SK-N-SH (cell line): ENCODE data around the gene KRT85. TPM values are rescaled to one million over a fixed set of nuclear protein-coding genes. Genes with fewer than 3 reads are reported as not detected.
"Not testable (repeated sequence)": the region's sequence is repeated elsewhere in the genome, so short reads cannot be mapped to it uniquely, and the experiment has no call there.

Experiments
- CTCF ChIA-PET: fragments of 300-600, 350-600 bp; formaldehyde crosslinking; extraction: SDS; loops from one replicate; lab custom pipeline; 2021; lab: Yijun Ruan, JAX
- POLR2A ChIA-PET: fragments of 350-600 bp; sonication (Branson Sonifier 250); formaldehyde crosslinking; extraction: SDS; loops from one replicate; lab custom pipeline; 2020; ENCODE audit warnings: antibody characterized with exemption, inconsistent platforms; lab: Yijun Ruan, JAX
- DNase-seq: peaks from one replicate; pipeline ENCODE4 v3.0.0; 2012
- H2AFZ ChIP-seq: fragments of 200-600 bp; sonication (generic); 2 replicates; pipeline ENCODE4 v1.8.1; 2016; ENCODE audit warnings: antibody characterized with exemption, mild to moderate bottlenecking, low read depth
- H3F3A ChIP-seq: fragments of 200-600 bp; sonication (generic); replicated peaks from 2 replicates; pipeline ENCODE3; 2016; ENCODE audit warnings: antibody characterized with exemption, mild to moderate bottlenecking; ENCODE audit not compliant: insufficient read depth
- H3K27ac ChIP-seq, 2 experiments: fragments of 200-500 bp in 1 of 2; fragments of 200-600 bp in 1 of 2; sonication (Bioruptor generic) in 1 of 2; sonication (generic), shearing (Covaris generic) in 1 of 2; 2 replicates each; pipeline versions ENCODE4 v1.5.1 to v1.6.1; 2014 to 2016; ENCODE audit warnings: low read depth in 2 of 2, inconsistent platforms in 1 of 2, low read length in 1 of 2, mild to moderate bottlenecking in 1 of 2, mixed read lengths in 1 of 2
- H3K27me3 ChIP-seq: fragments of 200-600 bp; sonication (generic), shearing (Covaris generic); 2 replicates; pipeline ENCODE4 v1.6.1; 2016; ENCODE audit warnings: mixed run types; ENCODE audit not compliant: insufficient read depth
- H3K36me3 ChIP-seq, 2 experiments: fragments of 200-500 bp in 1 of 2; fragments of 200-600 bp in 1 of 2; sonication (Bioruptor generic) in 1 of 2; sonication (generic) in 1 of 2; replicated peaks in 1 of 2; 2 replicates each; pipeline versions ENCODE3 to v1.5.1; 2014 to 2016; ENCODE audit warnings: low read length in 1 of 2, mild to moderate bottlenecking in 1 of 2; ENCODE audit not compliant: insufficient read depth in 2 of 2, control insufficient read depth in 1 of 2
- H3K4me1 ChIP-seq, 2 experiments: fragments of 200-500 bp in 1 of 2; fragments of 200-600 bp in 1 of 2; sonication (Bioruptor generic) in 1 of 2; sonication (generic), shearing (Covaris generic) in 1 of 2; 2 replicates each; pipeline versions ENCODE4 v1.5.1 to v1.6.1; 2014 to 2016; ENCODE audit warnings: low read depth in 1 of 2, low read length in 1 of 2, mixed run types in 1 of 2; ENCODE audit not compliant: insufficient read depth in 2 of 2, control insufficient read depth in 1 of 2
- H3K4me2 ChIP-seq: fragments of 200-600 bp; sonication (generic), shearing (Covaris generic); 2 replicates; pipeline ENCODE4 v1.6.1; 2017; ENCODE audit warnings: mixed run types
- H3K4me3 ChIP-seq, 2 experiments: fragments of 200-500 bp in 1 of 2; fragments of 200-600 bp in 1 of 2; sonication (Bioruptor generic) in 1 of 2; sonication (generic), shearing (Covaris generic) in 1 of 2; 2 replicates each; pipeline versions ENCODE4 v1.5.1 to v1.8.1; 2014 to 2016; ENCODE audit warnings: low read depth in 2 of 2, inconsistent platforms in 1 of 2, low read length in 1 of 2, mild to moderate bottlenecking in 1 of 2, mixed read lengths in 1 of 2, moderate library complexity in 1 of 2
- H3K79me2 ChIP-seq: fragments of 200-600 bp; sonication (generic); 2 replicates; pipeline ENCODE4 v1.8.1; 2017; ENCODE audit warnings: mild to moderate bottlenecking; ENCODE audit not compliant: insufficient read depth
- H3K9ac ChIP-seq: fragments of 200-600 bp; sonication (generic); 2 replicates; pipeline ENCODE4 v1.6.1; 2017; ENCODE audit warnings: mixed run types
- H3K9me2 ChIP-seq: fragments of 200-600 bp; sonication (generic); 2 replicates; pipeline ENCODE4 v1.6.1; 2017; ENCODE audit warnings: mixed run types
- H3K9me3 ChIP-seq: fragments of 200-600 bp; sonication (generic); 2 replicates; pipeline ENCODE4 v1.6.1; 2017; ENCODE audit warnings: mixed run types, mild to moderate bottlenecking, moderate library complexity
- H4K20me1 ChIP-seq: fragments of 200-600 bp; sonication (generic); 2 replicates; pipeline ENCODE4 v1.6.1; 2017; ENCODE audit warnings: mild to moderate bottlenecking, mixed run types; ENCODE audit not compliant: insufficient read depth
- CHD2 ChIP-seq: fragments of 150-350 bp; IDR thresholded peaks from 2 replicates; pipeline ENCODE4 v1.6.1; 2018; ENCODE audit warnings: low read length; ENCODE audit not compliant: partially characterized antibody
- EP300 ChIP-seq, 2 experiments: IDR thresholded peaks; 2 replicates each; pipeline versions ENCODE4 v1.4.0 to v1.6.1; 2012; ENCODE audit warnings: borderline replicate concordance in 1 of 2, low read depth in 1 of 2, low read length in 1 of 2
- EZH2phosphoT487 ChIP-seq: fragments of 200-600 bp; sonication (generic); IDR thresholded peaks from 2 replicates; pipeline ENCODE4 v1.6.1; 2017; ENCODE audit warnings: low read depth, mixed run types, mild to moderate bottlenecking, antibody characterized with exemption, moderate library complexity, borderline replicate concordance
- FOXJ3 ChIP-seq: sonication (generic); formaldehyde crosslinking; IDR thresholded peaks from 2 replicates; pipeline ENCODE4 v1.5.1; 2020; ENCODE audit warnings: mild to moderate bottlenecking, missing genetic modification reagents
- FOXM1 ChIP-seq: IDR thresholded peaks from 2 replicates; pipeline ENCODE4 v1.4.0; 2012; ENCODE audit warnings: low read depth, mild to moderate bottlenecking
- GABPA ChIP-seq: IDR thresholded peaks from 2 replicates; pipeline ENCODE4 v1.4.0; 2012; ENCODE audit warnings: low read depth, mild to moderate bottlenecking
- GATA2 ChIP-seq: sonication (generic); formaldehyde crosslinking; IDR thresholded peaks from 2 replicates; pipeline ENCODE4 v1.5.0; 2020; ENCODE audit warnings: mild to moderate bottlenecking, missing genetic modification reagents
- IRF3 ChIP-seq: fragments of 150-350 bp; IDR thresholded peaks from 2 replicates; pipeline ENCODE4 v1.6.1; 2016; ENCODE audit warnings: mild to moderate bottlenecking, low read depth, low read length
- JUND ChIP-seq: IDR thresholded peaks from 2 replicates; pipeline ENCODE4 v1.4.0; 2012
- MAX ChIP-seq: IDR thresholded peaks from 2 replicates; pipeline ENCODE4 v1.4.0; 2012; ENCODE audit warnings: low read depth
- NRF1 ChIP-seq: IDR thresholded peaks from 2 replicates; pipeline ENCODE4 v1.6.1; 2012; ENCODE audit warnings: low read depth, mild to moderate bottlenecking, low read length
- REST ChIP-seq: IDR thresholded peaks from 2 replicates; pipeline ENCODE4 v1.6.1; 2012; ENCODE audit warnings: mild to moderate bottlenecking, low read depth, low read length, moderate library complexity
- RFX5 ChIP-seq: IDR thresholded peaks from 2 replicates; pipeline ENCODE4 v1.6.1; 2012; ENCODE audit warnings: mild to moderate bottlenecking, improper control_type of control experiment, low read length
- USF1 ChIP-seq: IDR thresholded peaks from 2 replicates; pipeline ENCODE4 v1.4.0; 2012; ENCODE audit warnings: low read depth, borderline replicate concordance
- USF2 ChIP-seq: fragments of 150-350 bp; IDR thresholded peaks from 2 replicates; pipeline ENCODE4 v1.6.1; 2017; ENCODE audit warnings: antibody characterized with exemption, low read length, low read depth, borderline replicate concordance
- YY1 ChIP-seq: IDR thresholded peaks from 2 replicates; pipeline ENCODE4 v1.4.0; 2012; ENCODE audit warnings: low read depth, mild to moderate bottlenecking
- ZBTB33 ChIP-seq: IDR thresholded peaks from 2 replicates; pipeline ENCODE4 v1.4.0; 2012; ENCODE audit warnings: low read depth, borderline replicate concordance
- WGBS: methylation state at CpG from one replicate; pipeline ENCODE4 v1.1.6; 2017; ENCODE audit warnings: low lambda C conversion rate; 5-methylcytosine and 5-hydroxymethylcytosine counted together
- polyA plus RNA-seq, 3 experiments: library from polyadenylated mRNA; depleted of rRNA; stranded (reverse); fragments of >200 nt; gene quantifications; 2 replicates each; pipeline ENCODE4 v1.2.3, GENCODE V29; 2012

The KRT85 gene
- polyA plus RNA-seq, 1 of the 3 experiments (the other 2 are of a cell fraction) = not detected

GRCh38 chr12:52411815-52412214 lies 44.5 kb upstream of the KRT85 start:
- H3K79me2 ChIP-seq = no peaks in the 10 kb centered on the region
- H3K4me2 ChIP-seq = no peak overlapping the region
- no peaks in the 10 kb centered on the region for H3K9me2 ChIP-seq
- H3F3A ChIP-seq = no peaks in the 10 kb centered on the region
- H3K9ac ChIP-seq = no peak overlapping the region
- H3K27ac ChIP-seq = no peak overlapping the region
- H3K9me3 ChIP-seq = no peaks in the 10 kb centered on the region
- peaks cover 0 to 5% of the 10 kb centered on the region in 2 experiments; a peak in 1 of 4 replicates for H3K4me1 ChIP-seq
- H3K4me3 ChIP-seq = no peak overlapping the region
- TF ChIP-seq YY1 (no peak), EP300 (IDR thresholded peaks at IDR 0.05; ENCODE audit: borderline replicate concordance in 1 of 2, low read depth in 1 of 2, low read length in 1 of 2) (no peak), USF2 (no peak), IRF3 (no peak), GATA2 (CRISPR knock-in tag) (no peak), USF1 (no peak), FOXJ3 (CRISPR knock-in tag) (no peak), EZH2phosphoT487 (no peak), RFX5 (no peak), GABPA (no peak), MAX (no peak), CHD2 (no peak), FOXM1 (no peak), REST (no peak), JUND (no peak), ZBTB33 (no peak), NRF1 (no peak)
- H3K36me3 ChIP-seq = no peaks in the 10 kb centered on the region
- POLR2A ChIA-PET = no interaction called here
- 40% methylated on average over 8 of the region's 10 CpGs for WGBS
- no peaks in the 10 kb centered on the region for H4K20me1 ChIP-seq
- H3K27me3 ChIP-seq = peaks cover 12% of the 10 kb centered on the region
- DNase-seq = no peak
- CTCF ChIA-PET = interaction anchor here (0.6 to 1.4 kb wide), 2 partner anchors 95 to 272 kb away, joined by 3 to 6 read pairs; no protein-coding TSS in a partner anchor
- H2AFZ ChIP-seq = no peak overlapping the region

GRCh38 chr12:52410589-52411248 lies 43.4 kb upstream of the KRT85 start:
- H3K9me3 ChIP-seq, H3K4me2 ChIP-seq, CTCF ChIA-PET, H3F3A ChIP-seq, H3K79me2 ChIP-seq, H3K9ac ChIP-seq, H3K27ac ChIP-seq, H3K4me1 ChIP-seq, H3K4me3 ChIP-seq, H3K36me3 ChIP-seq, H4K20me1 ChIP-seq, H3K9me2 ChIP-seq, DNase-seq, POLR2A ChIA-PET, H2AFZ ChIP-seq: not testable (repeated sequence)
- 86% methylated on average over 1 of the region's 1 CpG for WGBS
- H3K27me3 ChIP-seq = peaks cover 20% of the 10 kb centered on the region
